Heart right ventricle (tissue), 16 donors: ENCODE data around the gene STK11IP. TPM values are rescaled to one million over a fixed set of nuclear protein-coding genes. Genes with fewer than 3 reads are reported as not detected.

ENCODE experiments used
- ATAC-seq, 8 donors: fragments of 200-7000 bp; cut with Tn5 transposase; one replicate each; pipeline ENCODE4 v1.9.1; 2020; ENCODE audit warnings: mild to moderate bottlenecking in 8 of 8, moderate library complexity in 8 of 8, moderate number of reproducible peaks in 1 of 8
- DNase-seq, 2 donors: peaks; one replicate each; pipeline ENCODE4 v3.0.0-alpha.2; 2020
- H3K27ac ChIP-seq, 10 donors: fragments of 200-600 bp; sonication (generic) in 2 of 10; one replicate each; pipeline versions ENCODE4 v1.5.0 to v1.8.0; 2020 to 2022; ENCODE audit warnings: mild to moderate bottlenecking in 3 of 10
- H3K27me3 ChIP-seq, 7 donors: fragments of 200-600 bp; one replicate each; pipeline ENCODE4 v1.8.0; 2021 to 2022; ENCODE audit warnings: mild to moderate bottlenecking in 2 of 7
- H3K36me3 ChIP-seq, 9 donors: fragments of 200-600 bp; sonication (generic) in 1 of 9; one replicate each; pipeline versions ENCODE4 v1.5.0 to v1.8.0; 2020 to 2022; ENCODE audit warnings: mild to moderate bottlenecking in 2 of 9
- H3K4me1 ChIP-seq, 9 donors: fragments of 200-600 bp; sonication (generic) in 1 of 9; one replicate each; pipeline versions ENCODE4 v1.5.0 to v1.8.0; 2020 to 2022; ENCODE audit warnings: mild to moderate bottlenecking in 4 of 9
- H3K4me3 ChIP-seq, 10 donors: fragments of 200-600 bp; sonication (generic) in 2 of 10; one replicate each; pipeline versions ENCODE4 v1.5.0 to v1.8.0; 2020 to 2022; ENCODE audit warnings: mild to moderate bottlenecking in 7 of 10, moderate library complexity in 2 of 10
- H3K9me3 ChIP-seq, 11 donors: fragments of 200-600 bp in 10 of 11; sonication (generic) in 2 of 11; one replicate each; pipeline versions ENCODE4 v1.5.0 to v1.8.0; 2013 to 2022; ENCODE audit warnings: mild to moderate bottlenecking in 2 of 11, control low read depth in 1 of 11, moderate library complexity in 1 of 11
- WGBS, 2 donors: extraction: QIAGEN DNeasy Blood & Tissue Kit; methylation state at CpG; one replicate each; pipeline ENCODE4 v1.1.7; 2013; ENCODE audit warnings: inconsistent platforms in 1 of 2; 5-methylcytosine and 5-hydroxymethylcytosine counted together
- intact Hi-C, 10 donors: fragments of 100-400 bp; cut with DNase I; formaldehyde crosslinking; loops; one replicate each; pipeline versions ENCODE4 v1.11.1 to v1.14.2; 2022
- polyA plus RNA-seq, 2 donors: library from polyadenylated mRNA; stranded (reverse); fragments of 200-250 nt; gene quantifications; one replicate each; pipeline ENCODE4 v1.2.3, GENCODE V29; 2013
- total RNA-seq, 10 donors: library from RNA; stranded (reverse); fragmentation: NEBNext Ultra II Directional in 3 of 10; extraction: Animal tissue kit (Norgen Biotek cat#: 25700) in 3 of 10; gene quantifications; one replicate each; pipeline versions ENCODE4 v1.2.1 to v1.2.4, GENCODE V29; 2021 to 2023
- TF ChIP-seq, protein P1 (sequence below), 9 donors: fragments of 200-600 bp; sonication (generic) in 2 of 9; IDR thresholded peaks; one replicate each; pipeline versions ENCODE4 v1.5.0 to v1.8.0; 2021 to 2022; ENCODE audit warnings: antibody characterized with exemption in 9 of 9, mild to moderate bottlenecking in 5 of 9, moderate library complexity in 1 of 9
- donor health status: Arrhythmogenic right ventricular cardiomyopathy.
- donor health status: ischemic (EF 13 %, LVEDD 7.1; RV severe dilation, severe dysfunction).
- donor health status: healthy with polysubstance abuse.
- donor health status: DM: no; HTN: yes; CAD: no.
- donor health status: DM: no; HTN: no; CAD: no.
- donor health status: ischemic (EF 25% LVEDD 6.9; RV normal size, moderate dysfunction).
- donor health status: ischemic (EF 25% LVEDD 5.7; RV mildly dilated, moderate dysfunction).
- donor health status: healthy.
- donor health status: DM: yes; HTN: yes; CAD: no.
- donor health status: Ischemic cardiomyopathy.
- donor health status: ischemic (EF 35%, LVEDD 5.7; RV mildly dilated, moderate dysfunction).
- donor health status: nonischemic (EF 11% LVEDD 7.7; RV severe dilation, severe dysfunction).
- donor health status: DM: yes; HTN: yes; CAD: no.
- donor health status: PGD.
- donor health status: ischemic (EF 29% LVEDD 5.4; RV normal size, mild dysfunction).
- donor health status: nonischemic (EF 23%, LVEDD 6.1; RV moderate dilation, normal function).

Gene STK11IP
- total and polyA plus RNA-seq, 12 donors: 7.2 to 27.4 (median 13.4) TPM

DNA sequence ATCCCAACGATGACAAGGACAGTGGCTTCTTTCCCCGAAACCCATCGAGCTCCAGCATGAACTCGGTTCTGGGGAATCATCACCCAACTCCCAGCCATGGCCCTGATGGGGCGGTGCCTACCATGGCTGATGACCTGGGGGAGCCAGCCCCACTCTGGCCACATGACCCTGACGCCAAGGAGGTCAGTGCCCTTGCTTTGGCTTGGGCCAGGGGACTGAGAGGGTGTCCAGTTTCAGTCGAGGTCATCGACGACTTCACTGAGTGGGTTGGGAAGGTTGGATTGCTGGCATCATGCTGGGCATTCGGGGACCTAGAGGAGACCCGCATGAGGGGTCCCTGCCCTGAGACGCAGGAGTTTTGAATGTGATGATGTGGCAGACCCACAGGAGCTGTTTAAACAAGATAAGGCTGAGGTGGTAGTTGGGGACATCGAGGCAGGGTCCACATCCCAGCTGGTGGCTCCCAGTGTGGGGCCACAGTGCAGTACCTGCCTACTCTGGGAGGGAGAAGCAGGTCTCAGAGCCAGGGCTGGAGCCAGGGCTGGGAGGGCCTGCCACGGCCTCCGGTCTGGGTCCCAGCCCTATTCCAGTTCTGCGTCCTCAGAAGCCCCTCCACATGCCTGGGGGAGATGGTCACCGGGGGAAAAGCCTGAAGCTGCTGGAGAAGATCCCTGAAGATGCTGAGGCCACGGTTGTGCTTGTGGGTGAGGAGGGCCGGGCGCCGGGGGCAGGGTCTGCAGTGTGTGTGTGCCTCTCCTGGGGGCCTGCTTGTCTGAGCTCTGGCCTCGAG is 35.8 kb downstream of the STK11IP start:
- intact Hi-C loops: loop anchor here in 1 of 10 donors (10.0 kb wide), 1 partner anchor 69 kb away; no protein-coding TSS in a partner anchor
- DNase-seq (peak in 1 of 2 donors; percentile 3), ATAC-seq (no peak)
- Histone ChIP-seq H3K27me3 (peaks cover 0 to 10% (median 2%) of the 10 kb centered on the region in 7 donors), H3K36me3 (peaks cover 0 to 27% (median 0%) of the 10 kb centered on the region in 9 donors), H3K9me3 (no peaks in the 10 kb centered on the region), H3K27ac (peak overlapping the region in 9 of 10 donors; percentile 31 to 99 (median 94)), H3K4me1 (peaks cover 0 to 92% (median 26%) of the 10 kb centered on the region in 9 donors), H3K4me3 (peak overlapping the region in 5 of 10 donors; percentile 2 to 51 (median 44))
- 74 to 75% methylated on average over 22 of the region's 22 CpGs for WGBS, 2 donors
- TF ChIP-seq, protein P1, sequence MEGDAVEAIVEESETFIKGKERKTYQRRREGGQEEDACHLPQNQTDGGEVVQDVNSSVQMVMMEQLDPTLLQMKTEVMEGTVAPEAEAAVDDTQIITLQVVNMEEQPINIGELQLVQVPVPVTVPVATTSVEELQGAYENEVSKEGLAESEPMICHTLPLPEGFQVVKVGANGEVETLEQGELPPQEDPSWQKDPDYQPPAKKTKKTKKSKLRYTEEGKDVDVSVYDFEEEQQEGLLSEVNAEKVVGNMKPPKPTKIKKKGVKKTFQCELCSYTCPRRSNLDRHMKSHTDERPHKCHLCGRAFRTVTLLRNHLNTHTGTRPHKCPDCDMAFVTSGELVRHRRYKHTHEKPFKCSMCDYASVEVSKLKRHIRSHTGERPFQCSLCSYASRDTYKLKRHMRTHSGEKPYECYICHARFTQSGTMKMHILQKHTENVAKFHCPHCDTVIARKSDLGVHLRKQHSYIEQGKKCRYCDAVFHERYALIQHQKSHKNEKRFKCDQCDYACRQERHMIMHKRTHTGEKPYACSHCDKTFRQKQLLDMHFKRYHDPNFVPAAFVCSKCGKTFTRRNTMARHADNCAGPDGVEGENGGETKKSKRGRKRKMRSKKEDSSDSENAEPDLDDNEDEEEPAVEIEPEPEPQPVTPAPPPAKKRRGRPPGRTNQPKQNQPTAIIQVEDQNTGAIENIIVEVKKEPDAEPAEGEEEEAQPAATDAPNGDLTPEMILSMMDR (IDR thresholded peaks at IDR 0.05): no peak

DNA sequence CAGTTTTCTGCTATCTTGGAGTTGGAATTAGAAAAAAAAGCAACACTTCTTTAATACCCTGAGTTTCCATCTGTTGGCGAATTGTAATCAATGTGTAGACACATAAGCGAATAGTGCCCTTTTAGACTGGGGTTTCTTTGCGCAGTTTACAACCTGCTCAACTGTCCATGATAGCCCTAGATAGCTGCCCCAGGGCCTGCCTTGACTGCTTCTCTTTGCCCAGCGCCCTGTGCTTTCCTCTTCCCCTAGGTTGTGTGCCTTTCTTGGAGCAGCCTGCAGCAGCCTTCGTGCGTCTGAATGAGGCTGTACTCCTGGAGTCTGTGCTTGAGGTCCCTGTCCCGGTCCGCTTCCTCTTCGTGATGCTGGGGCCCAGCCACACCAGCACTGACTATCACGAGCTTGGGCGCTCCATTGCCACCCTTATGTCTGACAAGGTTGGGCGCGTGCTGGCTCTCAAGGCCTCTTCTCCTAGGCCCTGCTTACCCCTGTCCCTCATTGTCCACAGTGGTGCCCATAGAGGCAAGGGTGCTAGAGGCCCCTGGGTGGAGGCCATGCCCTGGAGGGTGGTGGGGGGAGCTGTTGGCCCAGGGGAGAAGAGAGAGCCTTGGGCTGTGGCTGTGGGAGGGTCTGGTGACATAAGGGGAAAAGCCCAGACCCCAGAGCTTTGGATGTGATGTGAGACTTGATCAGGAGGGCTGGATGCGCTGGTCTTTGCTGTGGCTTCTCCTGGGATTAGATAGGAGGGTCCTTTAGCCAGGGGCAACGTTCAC is 36.7 kb downstream of the STK11IP start:
- Histone ChIP-seq H3K9me3 (no peaks in the 10 kb centered on the region), H3K27me3 (peaks cover 0 to 1% (median 0%) of the 10 kb centered on the region in 7 donors), H3K4me3 (peak overlapping the region in 2 of 10 donors; percentile 2 to 48), H3K27ac (peak overlapping the region in 9 of 10 donors; percentile 31 to 99 (median 94)), H3K4me1 (peaks cover 3 to 92% (median 30%) of the 10 kb centered on the region in 9 donors), H3K36me3 (peaks cover 0 to 30% (median 0%) of the 10 kb centered on the region in 9 donors)
- 72 to 77% methylated on average over 15 of the region's 15 CpGs for WGBS, 2 donors
- DNase-seq: peak in 1 of 2 donors; percentile 5
- TF ChIP-seq, protein P1 (IDR thresholded peaks at IDR 0.05): no peak
- no peak for ATAC-seq
- intact Hi-C loops: loop anchor here in 1 of 10 donors (10.0 kb wide), 1 partner anchor 70 kb away; no protein-coding TSS in a partner anchor

DNA sequence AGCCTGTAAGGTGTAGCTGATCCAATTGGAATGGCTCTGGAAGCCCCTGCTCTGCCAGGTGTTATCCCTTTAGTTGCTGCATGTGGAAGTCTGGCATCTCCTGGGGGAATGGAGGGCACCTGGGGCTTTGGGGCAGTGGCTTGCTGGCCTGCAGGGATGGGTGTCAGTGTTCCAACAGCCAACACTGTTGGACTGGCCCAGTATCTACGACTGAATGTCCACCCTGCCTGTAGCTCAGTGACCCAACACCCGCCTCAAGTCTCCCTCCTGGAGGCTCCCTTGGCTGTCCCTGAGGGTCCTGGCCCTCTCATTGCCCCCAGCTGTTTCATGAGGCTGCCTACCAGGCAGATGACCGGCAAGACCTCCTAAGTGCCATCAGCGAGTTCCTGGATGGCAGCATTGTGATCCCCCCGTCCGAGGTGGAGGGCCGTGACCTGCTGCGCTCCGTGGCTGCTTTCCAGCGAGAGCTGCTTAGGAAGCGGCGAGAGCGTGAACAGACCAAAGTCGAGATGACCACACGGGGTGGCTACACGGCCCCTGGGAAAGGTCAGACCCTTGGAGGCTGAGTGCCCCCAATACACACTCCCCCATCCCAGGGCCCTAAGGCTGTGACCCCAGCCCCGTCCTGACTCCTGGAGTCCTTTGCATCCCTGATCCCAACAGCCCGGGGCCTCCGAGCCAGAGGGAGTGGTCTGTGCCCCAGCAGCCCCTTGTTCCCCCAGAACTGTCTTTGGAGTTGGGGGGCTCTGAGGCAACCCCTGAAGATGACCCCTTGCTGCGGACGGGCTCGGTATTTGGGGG is 37.5 kb downstream of the STK11IP start:
- Histone ChIP-seq H3K36me3 (peaks cover 0 to 30% (median 0%) of the 10 kb centered on the region in 9 donors), H3K27me3 (no peaks in the 10 kb centered on the region), H3K9me3 (no peaks in the 10 kb centered on the region), H3K4me1 (peaks cover 3 to 92% (median 26%) of the 10 kb centered on the region in 9 donors), H3K4me3 (peak overlapping the region in 1 of 10 donors; percentile 24), H3K27ac (peak overlapping the region in 8 of 10 donors; percentile 87 to 99 (median 94))
- no peak for ATAC-seq
- peak in 1 of 2 donors; percentile 2 for DNase-seq
- WGBS, 2 donors: 69 to 73% methylated on average over 22 of the region's 22 CpGs
- intact Hi-C loops: loop anchor here in 1 of 10 donors (10.0 kb wide), 1 partner anchor 70 kb away; no protein-coding TSS in a partner anchor
- TF ChIP-seq, protein P1 (IDR thresholded peaks at IDR 0.05): no peak
